ENCODE data around the gene GPR152.
"Not testable (repeated sequence)": the region's sequence is repeated elsewhere in the genome, so short reads cannot be mapped to it uniquely, and the experiment has no call there.

The GPR152 gene

GRCh38 chr11:67438158-67438902 is 14.2 kb downstream of the GPR152 start:
- no peak for DNase-seq

- DNase-seq, result no peak
Observed at GRCh38 chr11:67437809-67438157, 14.7 kb downstream of the GPR152 start.

- peak; percentile 65 for DNase-seq
Observed at GRCh38 chr11:67437082-67437808, 15.3 kb downstream of the GPR152 start, which contains the start of gene PTPRCAP. Gene PTPRCAP, minus strand, starts transcription at chr11:67437682. Its CDS starts 63 bp downstream, at chr11:67437619.

GRCh38 chr11:67436459-67437081 is 16.0 kb downstream of the GPR152 start:
- DNase-seq, result peak; percentile 75

GRCh38 chr11:67435727-67436458 is 16.6 kb downstream of the GPR152 start:
- DNase-seq, result no peak

- peak; percentile 53 for DNase-seq
Observed at GRCh38 chr11:67435031-67435726, 17.4 kb downstream of the GPR152 start.

GRCh38 chr11:67434395-67434881 is 18.1 kb downstream of the GPR152 start:
- no peak for DNase-seq

- no peak for DNase-seq
Observed at GRCh38 chr11:67433536-67434394, 18.8 kb downstream of the GPR152 start.

- no peak for DNase-seq
Observed at GRCh38 chr11:67432655-67433349, 19.7 kb downstream of the GPR152 start.

GRCh38 chr11:67431346-67432249 is 20.9 kb downstream of the GPR152 start:
- DNase-seq, result no peak

GRCh38 chr11:67429722-67430121 is 22.8 kb downstream of the GPR152 start:
- DNase-seq, result no peak

GRCh38 chr11:67429038-67429668 is 23.4 kb downstream of the GPR152 start:
- no peak for DNase-seq

GRCh38 chr11:67428052-67429001 is 24.2 kb downstream of the GPR152 start, which contains the start of gene RPS6KB2:
Gene RPS6KB2, plus strand, starts transcription at chr11:67428494. Its CDS starts 52 bp downstream, at chr11:67428546.
- DNase-seq, result peak; percentile 98

GRCh38 chr11:67427364-67427859 is 25.1 kb downstream of the GPR152 start:
- DNase-seq, result not testable (repeated sequence)

GRCh38 chr11:67423891-67424613 is 28.5 kb downstream of the GPR152 start:
- no peak for DNase-seq

GRCh38 chr11:67423466-67423865 is 29.1 kb downstream of the GPR152 start:
- DNase-seq, result no peak

GRCh38 chr11:67422891-67423290 is 29.6 kb downstream of the GPR152 start:
- DNase-seq, result no peak
